HEK293T (cell line): Measurements from ENCODE around the gene LUZP4.

Source experiments
- CTCF ChIA-PET: fragments of 350-600 bp; formaldehyde crosslinking; extraction: SDS; loops from one replicate; lab custom pipeline; 2021; ENCODE audit warnings: antibody characterized with exemption, inconsistent platforms; lab: Yijun Ruan, JAX
- POLR2A ChIA-PET: fragments of 350-600 bp; formaldehyde crosslinking; extraction: SDS; loops from one replicate; lab custom pipeline; 2020; ENCODE audit warnings: antibody characterized with exemption, inconsistent platforms; lab: Yijun Ruan, JAX
- DNase-seq: peaks from one replicate; pipeline ENCODE4 v3.0.0; 2012; ENCODE audit warnings: mixed read lengths; ENCODE audit errors: extremely low spot score
- ARNT ChIP-seq: fragments of 450-650 bp; IDR thresholded peaks from 2 replicates; pipeline ENCODE4 v1.6.1; 2017; ENCODE audit warnings: mild to moderate bottlenecking
- BHLHE40 ChIP-seq: fragments of 450-650 bp; IDR thresholded peaks from 2 replicates; pipeline ENCODE4 v1.6.1; 2016; ENCODE audit warnings: mild to moderate bottlenecking, moderate library complexity, borderline replicate concordance
- CTBP1 ChIP-seq: fragments of 450-650 bp; IDR thresholded peaks from 2 replicates; pipeline ENCODE4 v1.6.1; 2016; ENCODE audit warnings: borderline replicate concordance
- ELF4 ChIP-seq: fragments of 450-650 bp; IDR thresholded peaks from 2 replicates; pipeline ENCODE4 v1.6.1; 2017; ENCODE audit warnings: antibody characterized with exemption
- FOXA1 ChIP-seq: fragments of 450-650 bp; IDR thresholded peaks from 2 replicates; pipeline ENCODE4 v1.6.1; 2016; ENCODE audit warnings: mild to moderate bottlenecking
- FOXK2 ChIP-seq: fragments of 450-650 bp; IDR thresholded peaks from 2 replicates; pipeline ENCODE4 v1.6.1; 2016; ENCODE audit warnings: mild to moderate bottlenecking
- FOXM1 ChIP-seq: fragments of 450-650 bp; IDR thresholded peaks from 2 replicates; pipeline ENCODE4 v1.6.1; 2017; ENCODE audit warnings: mild to moderate bottlenecking, borderline replicate concordance
- HDGF ChIP-seq: fragments of 450-650 bp; IDR thresholded peaks from 2 replicates; pipeline ENCODE4 v1.6.1; 2017; ENCODE audit warnings: antibody characterized with exemption, borderline replicate concordance
- L3MBTL2 ChIP-seq: fragments of 450-650 bp; conservative IDR thresholded peaks from 2 replicates; pipeline ENCODE4 v1.6.1; 2016; ENCODE audit warnings: mild to moderate bottlenecking
- LEF1 ChIP-seq: fragments of 450-650 bp; IDR thresholded peaks from 2 replicates; pipeline ENCODE4 v1.6.1; 2017; ENCODE audit warnings: mild to moderate bottlenecking, borderline replicate concordance
- NFRKB ChIP-seq: fragments of 450-650 bp; IDR thresholded peaks from 2 replicates; pipeline ENCODE4 v1.6.1; 2016; ENCODE audit warnings: mild to moderate bottlenecking, moderate library complexity
- SP1 ChIP-seq: fragments of 450-650 bp; IDR thresholded peaks from 2 replicates; pipeline ENCODE4 v1.6.1; 2017
- SUZ12 ChIP-seq: fragments of 450-650 bp; IDR thresholded peaks from 2 replicates; pipeline ENCODE4 v1.6.1; 2016; ENCODE audit warnings: mild to moderate bottlenecking
- TARDBP ChIP-seq: fragments of 450-650 bp; IDR thresholded peaks from 2 replicates; pipeline ENCODE4 v1.6.1; 2016
- ZNF384 ChIP-seq: fragments of 450-650 bp; IDR thresholded peaks from 2 replicates; pipeline ENCODE4 v1.6.1; 2016
- TF ChIP-seq, protein P1 (sequence below): fragments of 450-650 bp; IDR thresholded peaks from 2 replicates; pipeline ENCODE4 v1.6.1; 2016

LUZP4 gene

DNA sequence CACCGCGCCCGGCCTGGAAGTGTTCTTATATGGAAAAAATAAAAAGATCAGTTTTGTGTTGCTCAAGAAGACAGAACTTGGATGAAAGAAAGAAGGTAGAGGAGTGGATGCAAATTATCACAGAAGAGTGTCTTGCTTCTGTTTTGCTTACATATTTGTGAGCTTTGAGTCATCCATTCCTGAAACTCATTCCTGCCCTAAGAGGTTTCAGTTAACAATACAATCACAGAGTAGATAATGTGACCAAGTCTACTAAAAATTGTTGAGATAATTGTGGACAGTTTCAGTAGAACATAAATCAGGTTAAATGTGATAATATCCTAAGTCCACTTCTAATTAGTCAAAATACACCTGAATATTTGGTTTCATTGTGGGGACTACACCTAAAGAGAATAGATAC lies 29.2 kb upstream of the LUZP4 start:
- ChIA-PET POLR2A (interaction anchor here (1.4 to 1.7 kb wide), 2 partner anchors 10 to 39 kb away, joined by 4 to 6 read pairs; no protein-coding TSS in a partner anchor), CTCF (interaction anchor here (0.6 kb wide), 1 partner anchor 296 kb away, joined by 5 read pairs; no protein-coding TSS in a partner anchor)
- no peak for TF ChIP-seq FOXK2
- no peak for TF ChIP-seq ARNT
- TF ChIP-seq, protein P1, sequence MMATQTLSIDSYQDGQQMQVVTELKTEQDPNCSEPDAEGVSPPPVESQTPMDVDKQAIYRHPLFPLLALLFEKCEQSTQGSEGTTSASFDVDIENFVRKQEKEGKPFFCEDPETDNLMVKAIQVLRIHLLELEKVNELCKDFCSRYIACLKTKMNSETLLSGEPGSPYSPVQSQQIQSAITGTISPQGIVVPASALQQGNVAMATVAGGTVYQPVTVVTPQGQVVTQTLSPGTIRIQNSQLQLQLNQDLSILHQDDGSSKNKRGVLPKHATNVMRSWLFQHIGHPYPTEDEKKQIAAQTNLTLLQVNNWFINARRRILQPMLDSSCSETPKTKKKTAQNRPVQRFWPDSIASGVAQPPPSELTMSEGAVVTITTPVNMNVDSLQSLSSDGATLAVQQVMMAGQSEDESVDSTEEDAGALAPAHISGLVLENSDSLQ: no peak
- TF ChIP-seq TARDBP: no peak
- no peak for TF ChIP-seq CTBP1
- TF ChIP-seq ELF4: no peak
- TF ChIP-seq SP1: no peak
- no peak for TF ChIP-seq BHLHE40
- no peak for TF ChIP-seq FOXA1
- DNase-seq: no peak

DNA sequence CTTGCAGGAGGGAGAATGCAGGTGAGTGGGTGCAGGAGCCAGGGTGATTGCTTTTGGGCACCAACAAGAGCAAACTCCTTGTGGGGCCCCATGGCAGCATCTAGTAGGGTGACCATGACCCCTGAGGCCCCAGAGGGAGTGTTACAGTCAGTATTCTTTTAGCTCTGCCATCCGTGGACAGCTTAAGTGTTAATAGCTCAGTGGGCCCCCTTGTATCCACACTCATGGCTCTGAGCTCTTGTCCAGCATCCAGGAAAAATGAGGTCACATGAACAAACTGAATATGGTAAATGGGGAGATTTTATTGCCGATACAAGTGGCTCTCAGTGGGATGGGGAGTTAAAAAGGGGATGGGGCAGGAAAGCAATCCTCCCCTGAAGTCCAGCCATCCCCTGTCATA lies 28.4 kb upstream of the LUZP4 start:
- POLR2A ChIA-PET: interaction anchor here (0.9 kb wide), 1 partner anchor 33 kb away, joined by 3 read pairs; no protein-coding TSS in a partner anchor
- TF ChIP-seq SP1: no peak
- TF ChIP-seq ARNT: no peak
- TF ChIP-seq, protein P1: no peak
- CTCF ChIA-PET: no interaction called here
- DNase-seq: no peak

DNA sequence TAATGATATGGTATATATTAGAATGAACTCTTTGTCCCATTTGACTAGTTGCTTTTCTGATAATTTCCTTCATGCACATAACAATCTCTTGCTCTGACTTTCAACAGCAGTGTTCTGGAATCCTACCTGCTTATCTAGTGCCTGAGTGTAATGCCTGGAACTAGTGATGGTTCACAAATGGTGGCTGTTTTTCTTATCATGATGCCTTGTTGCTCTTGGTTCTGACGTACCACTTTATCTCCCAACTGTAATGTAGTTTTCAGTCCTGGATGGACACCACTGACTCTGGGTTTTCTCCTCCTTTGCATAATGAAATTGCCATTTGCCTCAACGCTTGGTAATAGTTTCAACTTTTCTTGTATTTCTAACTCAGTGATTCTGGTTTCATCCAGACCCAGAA lies 25.5 kb upstream of the LUZP4 start:
- CTCF ChIA-PET: no interaction called here
- TF ChIP-seq ARNT (no peak), TARDBP (no peak), NFRKB (no peak), FOXA1 (no peak), L3MBTL2 (no peak), ZNF384 (no peak), LEF1 (no peak), ELF4 (no peak), HDGF (no peak), BHLHE40 (no peak), FOXK2 (no peak)
- TF ChIP-seq, protein P1: no peak

DNA sequence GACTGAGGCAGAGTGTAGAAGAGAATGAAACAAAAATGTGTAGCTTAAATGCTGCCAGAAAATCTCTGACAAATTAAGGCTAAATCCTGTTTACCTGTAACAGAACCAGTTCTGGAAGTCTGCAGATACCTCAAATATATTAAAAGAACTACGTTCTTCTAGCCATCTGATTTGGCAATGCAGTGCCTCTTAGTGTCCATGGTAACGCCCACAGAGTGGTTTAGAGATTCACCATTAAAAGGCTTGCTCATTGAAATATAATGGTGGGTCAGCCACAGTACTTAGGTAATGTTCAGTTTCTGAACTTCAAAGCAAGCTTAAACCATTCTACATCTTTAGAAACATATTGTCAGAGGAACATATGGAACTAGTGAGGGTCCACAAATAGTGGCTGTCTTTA lies 23.2 kb upstream of the LUZP4 start:
- ChIA-PET POLR2A (no interaction called here), CTCF (interaction anchor here (0.6 kb wide), 1 partner anchor 17 kb away, joined by 4 read pairs; no protein-coding TSS in a partner anchor)
- TF ChIP-seq TARDBP (no peak), HDGF (no peak), SP1 (no peak), FOXA1 (no peak), ZNF384 (no peak), L3MBTL2 (no peak), ARNT (no peak), ELF4 (no peak), FOXK2 (no peak), BHLHE40 (no peak), NFRKB (no peak), SUZ12 (no peak), FOXM1 (no peak), LEF1 (no peak), CTBP1 (no peak)
- TF ChIP-seq, protein P1: no peak
- DNase-seq: no peak

More for the DNA sequence above, 25.5 kb upstream of the LUZP4 start:
- DNase-seq: no peak
- POLR2A ChIA-PET: no interaction called here

DNA sequence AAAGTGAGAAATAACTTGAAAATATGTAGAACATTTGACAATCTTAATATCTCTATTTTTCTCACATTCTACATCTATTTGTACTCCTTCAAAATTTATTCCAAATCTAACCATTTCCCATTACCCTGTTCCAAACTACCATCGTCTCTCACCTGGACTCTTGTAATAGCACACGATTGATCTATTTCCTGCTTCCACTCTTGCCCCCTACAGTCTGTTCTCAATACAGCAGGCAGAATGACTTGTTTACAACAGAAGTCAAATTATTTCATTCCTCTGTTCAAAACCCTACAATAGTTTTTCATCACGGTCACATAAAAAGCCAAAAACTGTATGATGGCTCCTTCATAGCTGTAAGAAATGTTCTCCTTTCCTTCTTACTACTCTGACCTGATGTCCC lies 21.1 kb upstream of the LUZP4 start:
- POLR2A ChIA-PET: no interaction called here
- TF ChIP-seq SUZ12 (no peak), ARNT (no peak), ELF4 (no peak), SP1 (no peak), FOXK2 (no peak), TARDBP (no peak)
- TF ChIP-seq, protein P1: no peak
- DNase-seq: peak; percentile 29
- CTCF ChIA-PET: interaction anchor here (0.6 to 1.5 kb wide), 2 partner anchors 16 to 41 kb away, joined by 3 to 5 read pairs; no protein-coding TSS in a partner anchor

DNA sequence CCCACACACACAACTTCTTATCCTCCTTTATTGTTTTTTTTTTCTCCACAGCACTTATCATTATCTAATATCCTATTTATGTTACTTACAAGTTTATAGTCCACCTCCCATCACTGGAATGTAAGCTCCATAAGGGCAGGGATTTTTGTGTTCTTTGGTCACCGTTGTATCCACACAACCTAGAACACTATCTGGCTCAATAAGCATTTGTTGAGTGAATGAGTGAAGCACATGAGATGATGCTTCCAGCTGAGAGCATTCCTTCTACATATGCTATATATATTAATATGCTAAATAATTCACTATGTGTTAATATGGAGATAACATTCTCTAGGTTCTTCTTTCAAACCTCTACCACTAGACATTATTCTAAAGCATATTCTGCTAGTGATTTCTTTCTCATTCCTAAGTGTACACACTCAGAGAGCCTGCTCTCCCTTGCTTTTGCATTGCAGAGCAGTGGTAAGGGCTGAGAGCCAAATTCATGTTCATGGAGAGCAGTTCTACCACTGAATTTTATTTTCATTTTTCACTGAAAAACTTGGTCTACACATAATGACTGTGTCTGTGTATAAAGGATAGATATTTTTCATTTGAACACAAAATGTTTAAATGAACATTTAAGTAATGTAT lies 20.3 kb upstream of the LUZP4 start:
- TF ChIP-seq LEF1 (no peak), BHLHE40 (no peak), FOXM1 (no peak), ELF4 (no peak), TARDBP (no peak)
- TF ChIP-seq, protein P1: no peak
- no peak for DNase-seq
- POLR2A ChIA-PET: interaction anchor here (1.0 kb wide), 1 partner anchor 40 kb away, joined by 4 read pairs; no protein-coding TSS in a partner anchor
- CTCF ChIA-PET: interaction anchor here (1.1 to 1.5 kb wide), 2 partner anchors 11 to 15 kb away, joined by 3 to 5 read pairs; no protein-coding TSS in a partner anchor
